ENCODE results near the gene RPL10L. TPM values are rescaled to one million over a fixed set of nuclear protein-coding genes. Genes with fewer than 3 reads are reported as not detected.

Gene RPL10L
- 0.70 TPM for polyA plus RNA-seq
- long read RNA-seq, donor 1, partial matches to known transcripts = 0 of 1 reads
- long read RNA-seq, donor 1, other reads (novel, unspliced or antisense) = 0 of 1 reads
- long read RNA-seq, donor 2 = 0 reads
- long read RNA-seq, donor 3 = 0 reads
- long read RNA-seq, donor 4 = 0 reads
- long read RNA-seq, donor 5, partial matches to known transcripts = 0 of 1 reads
- long read RNA-seq, donor 5, other reads (novel, unspliced or antisense) = 0 of 1 reads
- long read RNA-seq, donor 6 = 0 reads
- long read RNA-seq, donor 7 = 0 reads
- long read RNA-seq, donor 8, partial matches to known transcripts = 0 of 1 reads
- long read RNA-seq, donor 8, other reads (novel, unspliced or antisense) = 0 of 1 reads
- long read RNA-seq, donor 9 = 0 reads
- long read RNA-seq, donor 10 = 0 reads
- long read RNA-seq, donor 11 = 0 reads

GRCh38 chr14:46651526-46652144 is at the start of gene RPL10L:
TSS of gene RPL10L (minus strand) at chr14:46651781. CDS start at chr14:46651736, 45 bp downstream.
- no peak for DNase-seq
- H3K9me3 ChIP-seq (ENCODE audit: control insufficient read depth, low read depth, low read length) = peaks cover 5% of the 10 kb centered on the region
- no peaks in the 10 kb centered on the region for H3K36me3 ChIP-seq (ENCODE audit: control insufficient read depth, insufficient read depth, low read length)
- no peaks in the 10 kb centered on the region for H3K4me1 ChIP-seq (ENCODE audit: control insufficient read depth, insufficient read depth, low read length)
- no peaks in the 10 kb centered on the region for H3K27me3 ChIP-seq (ENCODE audit: control insufficient read depth, insufficient read depth, low read length)
- 100% methylated on average over 3 of the region's 36 CpGs for WGBS (ENCODE audit: insufficient coverage, low lambda C conversion rate)
- no peak within 1 kb of the TSS for H3K27ac ChIP-seq (ENCODE audit: low read length)
- no peak within 1 kb of the TSS for H3K4me3 ChIP-seq (ENCODE audit: low read length)

GRCh38 chr14:46691819-46692218 is 40.2 kb upstream of the RPL10L start:
- Histone ChIP-seq H3K27ac (ENCODE audit: low read length) (no peak overlapping the region), H3K4me1 (ENCODE audit: control insufficient read depth, insufficient read depth, low read length) (no peaks in the 10 kb centered on the region), H3K4me3 (ENCODE audit: low read length) (no peak overlapping the region), H3K36me3 (ENCODE audit: control insufficient read depth, insufficient read depth, low read length) (no peaks in the 10 kb centered on the region), H3K9me3 (ENCODE audit: control insufficient read depth, low read depth, low read length) (no peaks in the 10 kb centered on the region), H3K27me3 (ENCODE audit: control insufficient read depth, insufficient read depth, low read length) (no peaks in the 10 kb centered on the region)
- no peak for DNase-seq
- no CpG with 5 or more reads among the region's 3 CpGs for WGBS (ENCODE audit: insufficient coverage, low lambda C conversion rate)

GRCh38 chr14:46686652-46687051 is 35.1 kb upstream of the RPL10L start:
- WGBS (ENCODE audit: insufficient coverage, low lambda C conversion rate) = no CpG with 5 or more reads among the region's 4 CpGs
- Histone ChIP-seq H3K9me3 (ENCODE audit: control insufficient read depth, low read depth, low read length) (peaks cover 16% of the 10 kb centered on the region), H3K4me3 (ENCODE audit: low read length) (no peak overlapping the region), H3K36me3 (ENCODE audit: control insufficient read depth, insufficient read depth, low read length) (no peaks in the 10 kb centered on the region), H3K4me1 (ENCODE audit: control insufficient read depth, insufficient read depth, low read length) (no peaks in the 10 kb centered on the region), H3K27me3 (ENCODE audit: control insufficient read depth, insufficient read depth, low read length) (no peaks in the 10 kb centered on the region), H3K27ac (ENCODE audit: low read length) (peak overlapping the region; percentile 24)
- DNase-seq = peak; percentile 28 to 55

GRCh38 chr14:46672128-46672527 is 20.5 kb upstream of the RPL10L start:
- Histone ChIP-seq H3K4me3 (ENCODE audit: low read length) (no peak overlapping the region), H3K4me1 (ENCODE audit: control insufficient read depth, insufficient read depth, low read length) (peaks cover 6% of the 10 kb centered on the region), H3K27ac (ENCODE audit: low read length) (no peak overlapping the region), H3K27me3 (ENCODE audit: control insufficient read depth, insufficient read depth, low read length) (no peaks in the 10 kb centered on the region), H3K9me3 (ENCODE audit: control insufficient read depth, low read depth, low read length) (no peaks in the 10 kb centered on the region), H3K36me3 (ENCODE audit: control insufficient read depth, insufficient read depth, low read length) (no peaks in the 10 kb centered on the region)
- no peak for DNase-seq
- 40% methylated on average over 2 of the region's 3 CpGs for WGBS (ENCODE audit: insufficient coverage, low lambda C conversion rate)

- DNase-seq = no peak
- no peak overlapping the region for H3K4me3 ChIP-seq (ENCODE audit: low read length)
- H3K9me3 ChIP-seq (ENCODE audit: control insufficient read depth, low read depth, low read length) = no peaks in the 10 kb centered on the region
- no CpG with 5 or more reads among the region's 4 CpGs for WGBS (ENCODE audit: insufficient coverage, low lambda C conversion rate)
- no peaks in the 10 kb centered on the region for H3K27me3 ChIP-seq (ENCODE audit: control insufficient read depth, insufficient read depth, low read length)
- no peaks in the 10 kb centered on the region for H3K36me3 ChIP-seq (ENCODE audit: control insufficient read depth, insufficient read depth, low read length)
- H3K4me1 ChIP-seq (ENCODE audit: control insufficient read depth, insufficient read depth, low read length) = peaks cover 3% of the 10 kb centered on the region
- H3K27ac ChIP-seq (ENCODE audit: low read length) = no peak overlapping the region
These were observed 11.8 kb upstream of the RPL10L start for GRCh38 chr14:46663382-46663781.

- H3K4me1 ChIP-seq (ENCODE audit: control insufficient read depth, insufficient read depth, low read length) = no peaks in the 10 kb centered on the region
- WGBS (ENCODE audit: insufficient coverage, low lambda C conversion rate) = no CpG with 5 or more reads among the region's 1 CpG
- no peaks in the 10 kb centered on the region for H3K36me3 ChIP-seq (ENCODE audit: control insufficient read depth, insufficient read depth, low read length)
- DNase-seq = no peak
- H3K27ac ChIP-seq (ENCODE audit: low read length) = no peak overlapping the region
- no peaks in the 10 kb centered on the region for H3K27me3 ChIP-seq (ENCODE audit: control insufficient read depth, insufficient read depth, low read length)
- no peaks in the 10 kb centered on the region for H3K9me3 ChIP-seq (ENCODE audit: control insufficient read depth, low read depth, low read length)
- H3K4me3 ChIP-seq (ENCODE audit: low read length) = no peak overlapping the region
These were observed 10.1 kb upstream of the RPL10L start for GRCh38 chr14:46661728-46662127.

- Histone ChIP-seq H3K4me1 (ENCODE audit: control insufficient read depth, insufficient read depth, low read length) (no peaks in the 10 kb centered on the region), H3K4me3 (ENCODE audit: low read length) (no peak overlapping the region), H3K36me3 (ENCODE audit: control insufficient read depth, insufficient read depth, low read length) (no peaks in the 10 kb centered on the region), H3K9me3 (ENCODE audit: control insufficient read depth, low read depth, low read length) (peaks cover 5% of the 10 kb centered on the region), H3K27me3 (ENCODE audit: control insufficient read depth, insufficient read depth, low read length) (no peaks in the 10 kb centered on the region), H3K27ac (ENCODE audit: low read length) (no peak overlapping the region)
- DNase-seq = no peak
These were observed 1.6 kb upstream of the RPL10L start for GRCh38 chr14:46653031-46653755.

GRCh38 chr14:46646796-46647195 is 4.8 kb downstream of the RPL10L start:
- no peaks in the 10 kb centered on the region for H3K4me1 ChIP-seq (ENCODE audit: control insufficient read depth, insufficient read depth, low read length)
- H3K27ac ChIP-seq (ENCODE audit: low read length) = no peak overlapping the region
- H3K36me3 ChIP-seq (ENCODE audit: control insufficient read depth, insufficient read depth, low read length) = no peaks in the 10 kb centered on the region
- H3K9me3 ChIP-seq (ENCODE audit: control insufficient read depth, low read depth, low read length) = peaks cover 4% of the 10 kb centered on the region
- peak in 1 of 2 donors; percentile 44 for DNase-seq
- H3K4me3 ChIP-seq (ENCODE audit: low read length) = no peak overlapping the region
- H3K27me3 ChIP-seq (ENCODE audit: control insufficient read depth, insufficient read depth, low read length) = no peaks in the 10 kb centered on the region

GRCh38 chr14:46626876-46627275 is 24.7 kb downstream of the RPL10L start:
- DNase-seq = no peak
- no peaks in the 10 kb centered on the region for H3K4me1 ChIP-seq (ENCODE audit: control insufficient read depth, insufficient read depth, low read length)
- 53% methylated on average over 2 of the region's 3 CpGs for WGBS (ENCODE audit: insufficient coverage, low lambda C conversion rate)
- H3K27ac ChIP-seq (ENCODE audit: low read length) = no peak overlapping the region
- H3K4me3 ChIP-seq (ENCODE audit: low read length) = no peak overlapping the region
- H3K27me3 ChIP-seq (ENCODE audit: control insufficient read depth, insufficient read depth, low read length) = no peaks in the 10 kb centered on the region
- peaks cover 2% of the 10 kb centered on the region for H3K9me3 ChIP-seq (ENCODE audit: control insufficient read depth, low read depth, low read length)
- H3K36me3 ChIP-seq (ENCODE audit: control insufficient read depth, insufficient read depth, low read length) = no peaks in the 10 kb centered on the region
